ENCODE data around the gene EMC7.

Gene EMC7

DNA sequence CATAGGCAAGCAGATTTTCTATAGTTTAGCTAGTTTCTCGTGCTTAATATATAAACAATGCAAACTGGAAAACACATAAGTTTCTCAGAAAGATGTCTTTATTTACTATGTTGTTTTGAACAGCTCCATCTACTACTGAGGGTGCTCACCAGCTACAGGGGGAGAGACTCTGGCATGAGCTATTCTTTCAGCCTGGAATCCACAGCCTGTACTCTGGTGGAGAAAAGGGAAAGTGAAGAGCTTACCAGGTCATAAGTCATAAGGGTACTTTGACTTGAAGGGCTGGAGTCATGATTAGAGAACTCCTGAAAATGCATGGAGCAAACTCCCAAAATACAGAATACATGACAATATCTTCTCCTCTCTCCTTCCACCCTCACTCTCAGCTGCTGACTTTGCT is 58.3 kb downstream of the EMC7 start:
- Histone ChIP-seq H3K36me3 (ENCODE audit: control insufficient read depth in 5 of 5, insufficient read depth in 5 of 5, low read length in 5 of 5) (no peaks in the 10 kb centered on the region), H3K9me3 (ENCODE audit: control insufficient read depth in 5 of 5, low read length in 5 of 5) (no peaks in the 10 kb centered on the region), H3K27ac (ENCODE audit: low read depth, low read length) (no peak overlapping the region), H3K4me1 (ENCODE audit: control insufficient read depth in 5 of 5, insufficient read depth in 5 of 5, low read length in 5 of 5) (peaks cover 3 to 9% (median 7%) of the 10 kb centered on the region in 5 donors), H3K9ac (ENCODE audit: low read length in 5 of 5) (no peak overlapping the region), H3K27me3 (ENCODE audit: control insufficient read depth in 5 of 5, insufficient read depth in 4 of 5, low read length in 5 of 5) (no peaks in the 10 kb centered on the region), H3K4me3 (ENCODE audit: low read depth in 1 of 5, low read length in 5 of 5) (no peak overlapping the region)

DNA sequence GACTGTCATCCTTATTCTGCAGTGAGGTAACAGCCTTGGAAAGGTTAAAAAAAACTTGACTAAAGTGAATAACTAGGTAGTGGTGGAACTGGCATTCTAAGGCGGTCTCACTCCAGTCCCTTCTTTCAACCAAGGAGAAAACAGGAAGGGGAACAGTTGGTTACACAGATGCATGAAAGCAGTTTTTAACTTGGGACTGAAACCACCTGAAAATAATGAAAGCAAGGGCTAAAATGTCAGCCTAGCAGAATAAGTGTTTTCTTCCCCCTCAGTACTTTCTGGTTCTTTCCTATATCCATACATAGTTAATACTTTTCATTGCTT is 61.9 kb downstream of the EMC7 start:
- H3K4me1 ChIP-seq (ENCODE audit: control insufficient read depth in 5 of 5, insufficient read depth in 5 of 5, low read length in 5 of 5), result peaks cover 5 to 15% (median 12%) of the 10 kb centered on the region in 5 donors
- no peak overlapping the region for H3K27ac ChIP-seq (ENCODE audit: low read depth, low read length)
- H3K9ac ChIP-seq (ENCODE audit: low read length in 5 of 5), result peak overlapping the region; percentile 30 to 86 (median 45)
- peak overlapping the region; percentile 65 to 94 (median 93) for H3K4me3 ChIP-seq (ENCODE audit: low read depth in 1 of 5, low read length in 5 of 5)
- H3K36me3 ChIP-seq (ENCODE audit: control insufficient read depth in 5 of 5, insufficient read depth in 5 of 5, low read length in 5 of 5), result no peaks in the 10 kb centered on the region
- no peaks in the 10 kb centered on the region for H3K27me3 ChIP-seq (ENCODE audit: control insufficient read depth in 5 of 5, insufficient read depth in 4 of 5, low read length in 5 of 5)
- no peaks in the 10 kb centered on the region for H3K9me3 ChIP-seq (ENCODE audit: control insufficient read depth in 5 of 5, low read length in 5 of 5)

DNA sequence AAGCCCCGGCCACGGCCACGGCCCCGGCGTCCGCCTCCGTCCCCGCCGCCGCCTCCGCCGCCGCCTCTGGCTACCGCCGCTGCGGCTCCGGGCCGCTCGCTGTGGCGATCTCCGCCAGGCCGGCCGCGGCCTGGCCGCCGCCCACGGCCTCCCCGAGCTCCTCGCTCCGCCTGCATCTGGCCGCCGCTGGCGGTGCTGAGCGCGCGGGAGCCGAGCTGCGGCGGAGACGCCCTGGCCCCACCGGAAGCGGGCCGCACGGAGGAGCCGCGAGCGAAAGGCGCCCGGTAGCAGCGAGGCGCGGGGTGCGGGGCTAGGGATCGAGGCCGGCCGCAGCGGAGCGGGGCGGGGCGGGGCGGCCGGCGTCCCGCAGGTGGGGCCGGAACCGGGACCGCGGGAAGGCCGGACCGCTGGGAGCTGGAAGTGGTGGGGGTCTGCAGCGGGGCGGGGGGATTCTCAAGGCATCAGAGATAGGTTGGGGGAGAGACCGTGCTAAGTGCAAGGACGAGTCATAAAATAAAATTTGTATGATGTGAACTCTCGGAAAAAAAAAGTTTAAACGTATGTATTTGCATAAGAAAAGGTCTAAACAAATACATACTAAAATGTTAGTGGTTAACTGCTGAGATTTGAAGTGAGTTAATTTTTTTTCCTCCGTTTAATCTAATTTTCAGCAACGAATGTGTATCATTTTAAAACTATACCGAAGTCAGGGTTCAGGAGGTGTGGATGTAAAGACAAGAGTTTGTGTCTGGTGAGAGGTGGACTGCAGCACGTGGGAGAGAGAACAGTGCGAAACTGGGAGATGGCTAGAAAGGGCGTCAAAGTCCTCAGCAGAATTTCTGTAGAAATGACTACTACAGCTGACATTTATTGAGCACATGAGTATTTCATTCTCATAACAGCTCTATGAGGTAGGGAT is 62.5 kb downstream of the EMC7 start, which contains the start of gene AVEN:
AVEN (minus strand) TSS at position 334 of the 919 bp plus-strand sequence; CDS start at position 176, 158 bp downstream.
- Histone ChIP-seq H3K9ac (ENCODE audit: low read length in 5 of 5) (peak within 1 kb of the TSS; percentile 71 to 93 (median 89)), H3K4me1 (ENCODE audit: control insufficient read depth in 5 of 5, insufficient read depth in 5 of 5, low read length in 5 of 5) (peaks cover 5 to 15% (median 12%) of the 10 kb centered on the region in 5 donors), H3K4me3 (ENCODE audit: low read depth in 1 of 5, low read length in 5 of 5) (peak within 1 kb of the TSS; percentile 84 to 94 (median 93)), H3K9me3 (ENCODE audit: control insufficient read depth in 5 of 5, low read length in 5 of 5) (no peaks in the 10 kb centered on the region), H3K27me3 (ENCODE audit: control insufficient read depth in 5 of 5, insufficient read depth in 4 of 5, low read length in 5 of 5) (no peaks in the 10 kb centered on the region), H3K36me3 (ENCODE audit: control insufficient read depth in 5 of 5, insufficient read depth in 5 of 5, low read length in 5 of 5) (no peaks in the 10 kb centered on the region), H3K27ac (ENCODE audit: low read depth, low read length) (peak within 1 kb of the TSS; percentile 85)

DNA sequence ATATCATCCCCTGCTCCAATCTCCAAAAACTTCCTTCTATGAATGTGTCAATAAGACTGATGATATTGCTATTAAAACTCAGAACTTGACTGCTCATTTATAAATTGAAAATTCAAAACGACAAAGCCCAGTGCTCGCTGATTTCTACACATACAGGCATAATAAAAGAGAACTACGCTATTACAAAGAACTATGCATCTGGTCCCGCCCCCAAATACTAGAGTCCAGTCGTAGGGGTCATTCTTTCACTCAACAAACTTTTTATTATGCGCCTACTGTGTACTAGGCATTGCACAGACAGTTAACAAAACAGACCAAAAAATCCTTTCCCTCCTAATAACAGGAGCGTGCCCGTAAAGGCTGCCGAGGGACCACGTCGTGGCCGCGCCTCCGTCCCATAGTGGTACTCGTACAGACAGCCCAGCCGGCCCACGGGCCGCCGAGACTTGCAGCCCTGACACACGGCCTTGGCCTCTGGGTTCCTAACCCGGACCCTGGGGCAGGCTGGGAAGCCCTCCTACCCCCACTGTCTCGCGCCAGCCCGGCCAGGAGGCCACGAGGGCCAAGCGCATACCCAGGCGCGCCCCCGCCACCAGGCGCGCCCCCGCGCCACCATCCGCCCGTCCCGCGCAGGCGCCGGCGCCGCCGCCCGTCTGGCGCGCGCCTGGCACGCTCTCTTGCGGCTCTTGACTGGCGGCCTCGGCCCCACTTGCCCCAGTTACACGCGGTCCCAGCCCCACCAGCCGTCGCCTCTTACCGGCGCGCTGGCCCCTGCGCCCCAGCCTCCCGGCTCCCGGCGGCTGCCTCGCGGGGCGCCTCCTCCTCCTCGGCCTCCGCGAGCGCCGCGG is 63.4 kb downstream of the EMC7 start:
- Histone ChIP-seq H3K4me1 (ENCODE audit: control insufficient read depth in 5 of 5, insufficient read depth in 5 of 5, low read length in 5 of 5) (peaks cover 5 to 15% (median 12%) of the 10 kb centered on the region in 5 donors), H3K27me3 (ENCODE audit: control insufficient read depth in 5 of 5, insufficient read depth in 4 of 5, low read length in 5 of 5) (no peaks in the 10 kb centered on the region), H3K27ac (ENCODE audit: low read depth, low read length) (peak overlapping the region; percentile 85), H3K9me3 (ENCODE audit: control insufficient read depth in 5 of 5, low read length in 5 of 5) (no peaks in the 10 kb centered on the region), H3K9ac (ENCODE audit: low read length in 5 of 5) (peak overlapping the region; percentile 71 to 93 (median 89)), H3K4me3 (ENCODE audit: low read depth in 1 of 5, low read length in 5 of 5) (peak overlapping the region; percentile 84 to 94 (median 93)), H3K36me3 (ENCODE audit: control insufficient read depth in 5 of 5, insufficient read depth in 5 of 5, low read length in 5 of 5) (no peaks in the 10 kb centered on the region)

Measured in subcutaneous abdominal adipose tissue (tissue), 5 donors.